Transverse colon (tissue), 4 donors: Measurements from ENCODE around the gene SNX25. TPM values are rescaled to one million over a fixed set of nuclear protein-coding genes. Genes with fewer than 3 reads are reported as not detected.
"Not testable (repeated sequence)": the region's sequence is repeated elsewhere in the genome, so short reads cannot be mapped to it uniquely, and the experiment has no call there.

Experiments used
- DNase-seq: peaks from one replicate; pipeline ENCODE4 v3.0.0-alpha.2; 2019
- H3K27ac ChIP-seq, 4 donors: fragments of 200-600 bp; sonication (generic); 2 replicates each; pipeline ENCODE4 v1.5.1; 2016 to 2018; ENCODE audit warnings: inconsistent platforms in 4 of 4
- H3K27me3 ChIP-seq: fragments of 200-600 bp; sonication (generic); 2 replicates; pipeline ENCODE4 v1.5.1; 2017; ENCODE audit warnings: inconsistent platforms
- H3K36me3 ChIP-seq, 4 donors: fragments of 200-600 bp; sonication (generic); 2 replicates each; pipeline ENCODE4 v1.5.1; 2017 to 2019; ENCODE audit warnings: inconsistent platforms in 4 of 4
- H3K4me1 ChIP-seq, 4 donors: fragments of 200-600 bp; sonication (generic); 2 replicates each; pipeline ENCODE4 v1.5.1; 2017 to 2020; ENCODE audit warnings: inconsistent platforms in 4 of 4
- H3K4me3 ChIP-seq, 4 donors: fragments of 200-600 bp; sonication (generic); 1 replicate in 1 of 4; 2 replicates in 3 of 4; pipeline versions ENCODE4 v1.5.1 to v1.6.1; 2017 to 2019; ENCODE audit warnings: inconsistent platforms in 4 of 4
- H3K9me3 ChIP-seq, 2 donors: fragments of 200-600 bp; sonication (generic); 2 replicates each; pipeline ENCODE4 v1.5.1; 2017 to 2019; ENCODE audit warnings: inconsistent platforms in 2 of 2
- CTCF ChIP-seq, 5 experiments: fragments of 200-600 bp in 3 of 5; fragments of 450-650 bp in 2 of 5; sonication (generic) in 3 of 5; IDR thresholded peaks; 1 replicate in 2 of 5; 2 replicates in 3 of 5; pipeline ENCODE4 v1.5.1; 2016 to 2017; ENCODE audit warnings: antibody characterized with exemption in 5 of 5, inconsistent platforms in 3 of 5, mild to moderate bottlenecking in 2 of 5, moderate library complexity in 1 of 5
- EP300 ChIP-seq: sonication (generic); formaldehyde crosslinking; IDR thresholded peaks from one replicate; pipeline ENCODE4 v1.6.1; 2017; ENCODE audit warnings: antibody characterized with exemption, low read depth
- POLR2A ChIP-seq: fragments of 450-650 bp; IDR thresholded peaks from one replicate; pipeline ENCODE4 v1.6.1; 2016; ENCODE audit warnings: antibody characterized with exemption, mild to moderate bottlenecking, moderate library complexity
- POLR2AphosphoS5 ChIP-seq, 3 donors: sonication (generic); formaldehyde crosslinking; IDR thresholded peaks; one replicate each; pipeline ENCODE4 v1.6.1; 2016; ENCODE audit warnings: antibody characterized with exemption in 3 of 3
- WGBS, 2 donors: methylation state at CpG; one replicate each; pipeline ENCODE4 v1.1.5; 2018; ENCODE audit warnings: low coverage in 1 of 2; 5-methylcytosine and 5-hydroxymethylcytosine counted together
- in situ Hi-C, 4 donors: fragments of 200-750 bp; cut with MboI; loops; one replicate each; pipeline versions ENCODE4 v1.15.0 to v1.15.1; 2017; ENCODE audit warnings: low sequenced_read_pairs in 3 of 4, low pct_ligation_motif_present in 1 of 4, low pct_unique_long_range_greater_than_20kb in 1 of 4
- intact Hi-C: fragments of 100-400 bp; cut with DNase I; formaldehyde crosslinking; loops from one replicate; pipeline ENCODE4 v1.15.1; 2023; ENCODE audit warnings: low total_unique reads
- total RNA-seq, 4 donors: library from RNA; depleted of rRNA; stranded (reverse); fragments of >200 nt; gene quantifications; one replicate each; pipeline ENCODE4 v1.1.0, GENCODE V29; 2016

The SNX25 gene
- total RNA-seq, 4 donors from 2014 or later = 17.1 to 68.5 (median 19.5) TPM

GRCh38 chr4:185257086-185257485 is 47.7 kb downstream of the SNX25 start:
- DNase-seq = no peak
- intact Hi-C loops = no loop called here
- in situ Hi-C loops = no loop called here
- Histone ChIP-seq H3K4me1 (peaks cover 0 to 19% (median 3%) of the 10 kb centered on the region in 4 donors), H3K27me3 (no peaks in the 10 kb centered on the region), H3K9me3 (no peaks in the 10 kb centered on the region), H3K4me3 (no peak overlapping the region), H3K27ac (no peak overlapping the region), H3K36me3 (no peaks in the 10 kb centered on the region)
- no peak for TF ChIP-seq POLR2A
- no peak for TF ChIP-seq POLR2AphosphoS5 (IDR thresholded peaks at IDR 0.05)
- no peak for TF ChIP-seq EP300
- no peak for TF ChIP-seq CTCF (IDR thresholded peaks at IDR 0.05)
- WGBS, 2 donors = 78 to 81% methylated on average over 3 of the region's 3 CpGs

- in situ Hi-C loops (no loop called here), intact Hi-C loops (no loop called here)
- H3K4me1 ChIP-seq = peaks cover 0 to 19% (median 3%) of the 10 kb centered on the region in 4 donors
- peak overlapping the region in 2 of 4 donors; percentile 7 to 51 for H3K27ac ChIP-seq
- DNase-seq = no peak
- no peaks in the 10 kb centered on the region for H3K9me3 ChIP-seq
- no peak for TF ChIP-seq POLR2AphosphoS5 (IDR thresholded peaks at IDR 0.05)
- TF ChIP-seq POLR2A = no peak
- no peak for TF ChIP-seq CTCF (IDR thresholded peaks at IDR 0.05)
- TF ChIP-seq EP300 = no peak
- no peaks in the 10 kb centered on the region for H3K36me3 ChIP-seq
- WGBS, 2 donors = 94 to 100% methylated on average over 1 of the region's 1 CpG
- H3K27me3 ChIP-seq = no peaks in the 10 kb centered on the region
- no peak overlapping the region for H3K4me3 ChIP-seq
These were observed 48.3 kb downstream of the SNX25 start for GRCh38 chr4:185257694-185258093.

- TF ChIP-seq POLR2AphosphoS5 (IDR thresholded peaks at IDR 0.05) = peak in 2 of 3 donors; percentile 7 to 28
- H3K27ac ChIP-seq = peak overlapping the region in 3 of 4 donors; percentile 7 to 51 (median 34)
- in situ Hi-C loops, H3K4me3 ChIP-seq, H3K36me3 ChIP-seq, intact Hi-C loops, H3K9me3 ChIP-seq, H3K27me3 ChIP-seq: not testable (repeated sequence)
- WGBS, 2 donors = 0 to 6% methylated on average over 2 of the region's 2 CpGs
- peaks cover 0 to 19% (median 3%) of the 10 kb centered on the region in 4 donors for H3K4me1 ChIP-seq
- peak; percentile 32 for DNase-seq
These were observed 49.3 kb downstream of the SNX25 start for GRCh38 chr4:185258741-185259140.

- H3K27ac ChIP-seq = no peak overlapping the region
- WGBS, 2 donors = 88 to 89% methylated on average over 7 to 8 of the region's 8 CpGs
- TF ChIP-seq EP300 (no peak), POLR2AphosphoS5 (IDR thresholded peaks at IDR 0.05) (no peak), POLR2A (no peak), CTCF (IDR thresholded peaks at IDR 0.05) (no peak)
- DNase-seq = no peak
- intact Hi-C loops = no loop called here
- no peaks in the 10 kb centered on the region for H3K27me3 ChIP-seq
- H3K4me1 ChIP-seq = peaks cover 0 to 19% (median 3%) of the 10 kb centered on the region in 4 donors
- H3K36me3 ChIP-seq = no peaks in the 10 kb centered on the region
- in situ Hi-C loops = no loop called here
- H3K9me3 ChIP-seq = no peaks in the 10 kb centered on the region
- H3K4me3 ChIP-seq = no peak overlapping the region
These were observed 50.3 kb downstream of the SNX25 start for GRCh38 chr4:185259719-185260118.

GRCh38 chr4:185261946-185262345 is 52.5 kb downstream of the SNX25 start:
- in situ Hi-C loops (no loop called here), intact Hi-C loops (no loop called here)
- Histone ChIP-seq H3K4me3 (no peak overlapping the region), H3K27me3 (no peaks in the 10 kb centered on the region), H3K4me1 (peaks cover 0 to 23% (median 3%) of the 10 kb centered on the region in 4 donors), H3K9me3 (no peaks in the 10 kb centered on the region), H3K27ac (no peak overlapping the region), H3K36me3 (no peaks in the 10 kb centered on the region)
- TF ChIP-seq CTCF (IDR thresholded peaks at IDR 0.05) (no peak), EP300 (no peak), POLR2A (no peak), POLR2AphosphoS5 (IDR thresholded peaks at IDR 0.05) (no peak)
- 81 to 86% methylated on average over 1 to 4 of the region's 4 CpGs for WGBS, 2 donors
- DNase-seq = no peak
